Nephron progenitor cell (in vitro differentiated cells): ENCODE measurements around the gene PET100.

Experiments used
- DNase-seq: peaks from one replicate; pipeline ENCODE4 v3.0.0; 2021
- H3K27ac Mint-ChIP-seq: 2 replicates; pipeline ENCODE4 v1.8.0; 2021; ENCODE audit warnings: mild to moderate bottlenecking, moderate library complexity, mixed read lengths
- H3K27me3 Mint-ChIP-seq: 2 replicates; pipeline ENCODE4 v1.8.0; 2021; ENCODE audit warnings: mild to moderate bottlenecking, low read depth, mixed read lengths; ENCODE audit not compliant: poor library complexity
- H3K36me3 Mint-ChIP-seq: 2 replicates; pipeline ENCODE4 v1.8.0; 2021; ENCODE audit warnings: low read depth, mixed read lengths
- H3K4me1 Mint-ChIP-seq: 2 replicates; pipeline ENCODE4 v1.8.0; 2021; ENCODE audit warnings: mixed read lengths
- H3K4me3 Mint-ChIP-seq: 2 replicates; pipeline ENCODE4 v1.8.0; 2021; ENCODE audit warnings: mild to moderate bottlenecking, moderate library complexity, mixed read lengths
- H3K9me3 Mint-ChIP-seq: 2 replicates; pipeline ENCODE4 v1.8.0; 2021; ENCODE audit warnings: mild to moderate bottlenecking, moderate library complexity, mixed read lengths
- TF ChIP-seq, protein P1 (sequence below): fragments of 200-600 bp; sonication (generic); IDR thresholded peaks from 2 replicates; pipeline ENCODE4 v1.5.0; 2021; ENCODE audit warnings: antibody characterized with exemption

Gene PET100

DNA sequence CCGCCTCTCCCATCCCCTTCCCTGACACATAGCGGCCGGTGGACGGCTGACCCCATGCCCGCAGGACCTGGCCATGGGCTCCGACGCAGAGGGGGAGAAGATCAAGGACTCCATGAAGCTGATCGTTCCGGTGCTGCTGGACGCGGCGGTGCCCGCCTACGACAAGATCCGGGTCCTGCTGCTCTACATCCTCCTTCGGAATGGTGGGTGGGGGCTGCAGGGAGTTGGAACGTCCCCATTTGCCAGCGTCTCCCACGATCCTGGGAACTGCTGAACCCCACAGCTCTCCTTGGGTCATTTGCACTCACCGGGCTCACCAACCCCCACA, 14.9 kb downstream of the PET100 start:
- no peaks in the 10 kb centered on the region for H3K9me3 Mint-ChIP-seq
- no peak for DNase-seq
- H3K27ac Mint-ChIP-seq: no peak overlapping the region
- H3K4me3 Mint-ChIP-seq: no peak overlapping the region
- peaks cover 10% of the 10 kb centered on the region for H3K27me3 Mint-ChIP-seq
- H3K36me3 Mint-ChIP-seq: no peaks in the 10 kb centered on the region
- H3K4me1 Mint-ChIP-seq: no peaks in the 10 kb centered on the region
- TF ChIP-seq, protein P1, sequence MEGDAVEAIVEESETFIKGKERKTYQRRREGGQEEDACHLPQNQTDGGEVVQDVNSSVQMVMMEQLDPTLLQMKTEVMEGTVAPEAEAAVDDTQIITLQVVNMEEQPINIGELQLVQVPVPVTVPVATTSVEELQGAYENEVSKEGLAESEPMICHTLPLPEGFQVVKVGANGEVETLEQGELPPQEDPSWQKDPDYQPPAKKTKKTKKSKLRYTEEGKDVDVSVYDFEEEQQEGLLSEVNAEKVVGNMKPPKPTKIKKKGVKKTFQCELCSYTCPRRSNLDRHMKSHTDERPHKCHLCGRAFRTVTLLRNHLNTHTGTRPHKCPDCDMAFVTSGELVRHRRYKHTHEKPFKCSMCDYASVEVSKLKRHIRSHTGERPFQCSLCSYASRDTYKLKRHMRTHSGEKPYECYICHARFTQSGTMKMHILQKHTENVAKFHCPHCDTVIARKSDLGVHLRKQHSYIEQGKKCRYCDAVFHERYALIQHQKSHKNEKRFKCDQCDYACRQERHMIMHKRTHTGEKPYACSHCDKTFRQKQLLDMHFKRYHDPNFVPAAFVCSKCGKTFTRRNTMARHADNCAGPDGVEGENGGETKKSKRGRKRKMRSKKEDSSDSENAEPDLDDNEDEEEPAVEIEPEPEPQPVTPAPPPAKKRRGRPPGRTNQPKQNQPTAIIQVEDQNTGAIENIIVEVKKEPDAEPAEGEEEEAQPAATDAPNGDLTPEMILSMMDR: no peak

DNA sequence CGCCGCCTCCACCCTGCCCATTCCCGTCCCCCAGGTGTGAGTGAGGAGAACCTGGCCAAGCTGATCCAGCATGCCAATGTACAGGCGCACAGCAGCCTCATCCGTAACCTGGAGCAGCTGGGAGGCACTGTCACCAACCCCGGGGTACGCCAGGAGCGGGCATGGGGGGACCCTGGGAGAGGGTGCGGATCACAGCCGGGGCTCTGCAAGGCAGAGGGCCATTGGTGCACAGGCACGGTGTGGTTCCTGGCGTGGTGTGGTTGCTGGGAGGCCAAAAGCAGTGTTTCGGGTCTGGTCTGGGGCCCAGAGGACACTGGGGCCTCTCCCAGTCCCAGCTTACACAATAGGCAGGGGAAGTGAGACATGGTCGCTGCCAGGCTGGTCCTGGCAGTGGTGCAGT, 15.6 kb downstream of the PET100 start:
- DNase-seq: no peak
- no peaks in the 10 kb centered on the region for H3K9me3 Mint-ChIP-seq
- no peaks in the 10 kb centered on the region for H3K4me1 Mint-ChIP-seq
- H3K27me3 Mint-ChIP-seq: peaks cover 10% of the 10 kb centered on the region
- H3K4me3 Mint-ChIP-seq: no peak overlapping the region
- no peaks in the 10 kb centered on the region for H3K36me3 Mint-ChIP-seq
- no peak overlapping the region for H3K27ac Mint-ChIP-seq
- TF ChIP-seq, protein P1: no peak

DNA sequence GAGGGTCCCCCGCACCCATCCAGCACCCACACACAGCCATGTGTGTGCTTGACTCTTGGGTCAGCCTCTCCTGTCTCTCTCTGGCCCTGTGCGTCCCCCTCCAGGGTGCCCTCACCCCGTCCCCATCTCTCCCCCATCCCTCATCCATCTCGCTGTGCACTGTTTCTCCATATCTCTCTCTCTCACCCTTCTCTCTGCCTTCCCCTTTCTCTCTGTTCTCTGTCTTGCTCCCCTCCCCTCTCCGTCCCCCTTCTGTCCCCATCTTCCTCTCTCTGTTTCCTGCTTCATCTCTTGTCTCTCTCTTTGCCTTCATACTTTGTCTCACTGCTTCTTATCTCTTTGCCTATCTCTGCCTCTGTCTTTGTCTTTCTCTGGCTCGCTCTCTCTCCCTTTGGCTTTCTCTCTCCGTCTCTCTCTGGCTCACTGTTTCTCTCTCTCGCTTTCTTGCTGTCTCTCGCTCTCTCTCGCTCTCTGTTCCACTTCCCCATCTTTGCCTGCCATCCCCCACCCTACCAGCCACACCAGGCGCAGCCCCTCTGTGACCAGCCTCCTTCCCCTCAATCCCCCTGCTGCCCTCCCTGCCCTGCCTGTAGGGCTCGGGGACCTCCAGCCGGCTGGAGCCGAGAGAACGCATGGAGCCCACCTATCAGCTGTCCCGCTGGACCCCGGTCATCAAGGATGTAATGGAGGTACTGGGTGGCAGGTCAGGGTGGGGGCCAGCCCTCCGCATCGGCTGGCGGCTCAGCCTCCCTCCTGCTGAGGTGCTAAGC, 16.2 kb downstream of the PET100 start:
- Mint-ChIP-seq H3K27me3 (peaks cover 12% of the 10 kb centered on the region), H3K4me3 (no peak overlapping the region), H3K36me3 (no peaks in the 10 kb centered on the region), H3K9me3 (no peaks in the 10 kb centered on the region), H3K27ac (peak overlapping the region; percentile 28), H3K4me1 (no peaks in the 10 kb centered on the region)
- TF ChIP-seq, protein P1: no peak
- DNase-seq: no peak

DNA sequence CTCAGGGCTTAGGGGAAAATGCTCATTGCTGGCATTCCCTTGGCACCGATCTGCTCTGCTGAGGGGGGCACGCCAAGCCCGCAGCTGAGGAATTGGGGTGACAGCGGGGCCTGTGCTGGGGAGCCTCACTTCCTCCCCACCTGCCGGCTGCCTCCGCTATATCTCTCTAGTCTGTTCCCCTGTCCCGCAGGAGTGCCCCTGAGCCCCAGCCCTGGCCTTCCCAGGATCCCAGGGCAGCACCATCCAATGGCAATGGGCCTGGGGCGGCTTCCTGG, 16.8 kb downstream of the PET100 start:
- Mint-ChIP-seq H3K36me3 (no peaks in the 10 kb centered on the region), H3K9me3 (no peaks in the 10 kb centered on the region), H3K27ac (no peak overlapping the region), H3K4me3 (no peak overlapping the region), H3K27me3 (peaks cover 17% of the 10 kb centered on the region), H3K4me1 (no peaks in the 10 kb centered on the region)
- TF ChIP-seq, protein P1: no peak
- no peak for DNase-seq

DNA sequence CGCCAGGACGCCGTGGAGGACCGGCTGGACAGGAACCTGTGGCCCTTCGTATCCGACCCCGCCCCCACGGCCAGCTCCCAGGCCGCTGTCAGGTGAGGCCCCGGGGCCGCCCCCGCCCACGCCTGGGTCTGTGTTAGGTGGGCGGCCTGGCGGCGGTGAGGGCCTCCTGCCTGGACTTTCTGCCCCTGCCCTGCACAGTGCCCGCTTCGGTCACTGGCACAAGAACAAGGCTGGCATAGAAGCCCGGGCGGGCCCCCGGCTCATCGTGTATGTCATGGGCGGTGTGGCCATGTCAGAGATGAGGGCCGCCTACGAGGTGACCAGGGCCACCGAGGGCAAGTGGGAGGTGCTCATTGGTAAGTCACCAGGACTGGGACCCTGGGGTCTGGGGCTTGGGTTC, 17.6 kb downstream of the PET100 start:
- no peak overlapping the region for H3K27ac Mint-ChIP-seq
- no peaks in the 10 kb centered on the region for H3K36me3 Mint-ChIP-seq
- no peak for DNase-seq
- no peak overlapping the region for H3K4me3 Mint-ChIP-seq
- TF ChIP-seq, protein P1: no peak
- H3K4me1 Mint-ChIP-seq: peaks cover 3% of the 10 kb centered on the region
- peaks cover 23% of the 10 kb centered on the region for H3K27me3 Mint-ChIP-seq
- no peaks in the 10 kb centered on the region for H3K9me3 Mint-ChIP-seq

DNA sequence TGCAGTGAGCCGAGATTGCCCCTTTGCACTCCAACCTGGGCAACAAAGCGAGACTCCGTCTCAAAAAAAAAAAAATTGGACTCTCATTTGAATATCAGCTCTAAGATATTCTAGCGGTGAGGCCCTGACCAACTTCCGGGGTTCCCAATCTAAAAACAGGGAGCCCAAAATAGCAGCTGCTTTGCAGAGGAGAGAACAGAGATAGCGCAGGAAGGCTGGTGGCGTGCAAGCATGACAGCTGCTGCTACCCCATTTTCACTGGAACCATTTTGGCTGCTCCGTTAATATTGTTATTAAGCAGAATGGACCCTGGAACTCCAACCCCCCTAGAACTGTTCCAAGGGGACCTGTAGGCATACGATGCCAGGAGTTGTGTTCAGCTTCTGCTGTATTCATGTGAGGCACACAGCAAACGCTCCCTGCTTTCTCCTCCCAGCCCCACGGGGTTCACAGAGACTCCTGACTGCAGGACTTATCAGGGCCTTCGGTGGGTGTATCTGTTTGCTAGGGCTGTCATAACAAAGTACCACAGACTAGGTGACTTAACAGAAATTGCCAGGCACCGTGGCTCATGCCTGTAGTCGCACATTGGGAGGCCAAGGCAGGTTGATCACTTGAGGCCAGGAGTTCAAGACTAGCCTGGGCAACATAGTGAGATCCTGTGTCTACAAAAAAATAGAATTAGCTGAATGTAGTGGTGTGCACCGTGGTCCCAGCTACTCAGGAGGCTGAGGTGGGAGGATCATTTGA, 18.8 kb downstream of the PET100 start:
- H3K36me3 Mint-ChIP-seq: no peaks in the 10 kb centered on the region
- H3K27ac Mint-ChIP-seq: no peak overlapping the region
- DNase-seq: no peak
- TF ChIP-seq, protein P1: no peak
- peaks cover 24% of the 10 kb centered on the region for H3K27me3 Mint-ChIP-seq
- no peaks in the 10 kb centered on the region for H3K9me3 Mint-ChIP-seq
- peaks cover 13% of the 10 kb centered on the region for H3K4me1 Mint-ChIP-seq
- H3K4me3 Mint-ChIP-seq: no peak overlapping the region
